Activated CD8-positive, alpha-beta T cell treated with anti-CD3 and anti-CD28 coated beads for 36 hours (primary cell): ENCODE data around the gene PTPRD. TPM values are rescaled to one million over a fixed set of nuclear protein-coding genes. Genes with fewer than 3 reads are reported as not detected.

Experiments
- ATAC-seq: fragments of 200-7000 bp; cut with Tn5 transposase; one replicate; pipeline ENCODE4 v1.10.0; 2021; ENCODE audit warnings: mild to moderate bottlenecking, moderate library complexity
- CTCF ChIA-PET: fragments of 350-600 bp; sonication (Branson Sonifier 250); formaldehyde crosslinking; loops from one replicate; lab custom pipeline; 2021; ENCODE audit warnings: antibody characterized with exemption; lab: Charles Lee
- POLR2A ChIA-PET: fragments of 350-600 bp; sonication (Branson Sonifier 250); formaldehyde crosslinking; loops from one replicate; lab custom pipeline; 2021; ENCODE audit warnings: antibody characterized with exemption; lab: Charles Lee
- DNase-seq: peaks from one replicate; pipeline ENCODE4 v3.0.0-alpha.2; 2020
- H3K27ac Mint-ChIP-seq: one replicate; pipeline ENCODE4 v1.8.0; 2021; ENCODE audit warnings: mild to moderate bottlenecking, mixed read lengths
- H3K27me3 Mint-ChIP-seq: one replicate; pipeline ENCODE4 v1.8.0; 2021; ENCODE audit warnings: mixed read lengths
- H3K36me3 Mint-ChIP-seq: one replicate; pipeline ENCODE4 v1.8.0; 2021; ENCODE audit warnings: low read depth, mixed read lengths
- H3K4me1 Mint-ChIP-seq: one replicate; pipeline ENCODE4 v1.8.0; 2021; ENCODE audit warnings: low read depth, mixed read lengths
- H3K4me3 Mint-ChIP-seq: one replicate; pipeline ENCODE4 v1.8.0; 2021; ENCODE audit warnings: mild to moderate bottlenecking, moderate library complexity, mixed read lengths
- H3K9me3 Mint-ChIP-seq: one replicate; pipeline ENCODE4 v1.8.0; 2021; ENCODE audit warnings: mixed read lengths
- CTCF ChIP-seq: fragments of 200-600 bp; IDR thresholded peaks from one replicate; pipeline ENCODE4 v1.8.0; 2022; ENCODE audit warnings: antibody characterized with exemption, mild to moderate bottlenecking
- intact Hi-C: fragments of 100-400 bp; cut with micrococcal nuclease; formaldehyde crosslinking; loops from one replicate; pipeline ENCODE4 v1.10.0; 2022
- total RNA-seq, 2 experiments: library from RNA; stranded (reverse); gene quantifications; one replicate each; pipeline ENCODE4 v1.2.3, GENCODE V29; 2021

PTPRD gene
- total RNA-seq, 2 experiments from 2014 or later = not detected

- POLR2A ChIA-PET = no interaction called here
- TF ChIP-seq CTCF = no peak
- CTCF ChIA-PET = interaction anchor here (1.7 kb wide), 1 partner anchor 18 kb away, joined by 8 read pairs; no protein-coding TSS in a partner anchor
- Mint-ChIP-seq H3K36me3 (no peaks in the 10 kb centered on the region), H3K27me3 (no peaks in the 10 kb centered on the region), H3K27ac (no peak overlapping the region), H3K9me3 (no peaks in the 10 kb centered on the region), H3K4me3 (no peak overlapping the region), H3K4me1 (no peaks in the 10 kb centered on the region)
- DNase-seq (no peak), ATAC-seq (no peak)
- intact Hi-C loops = no loop called here
Observed at GRCh38 chr9:9924376-9924775, 688.4 kb downstream of the PTPRD start.

GRCh38 chr9:9921805-9922204, 691.0 kb downstream of the PTPRD start:
- H3K4me3 Mint-ChIP-seq = no peak overlapping the region
- ChIA-PET POLR2A (no interaction called here), CTCF (no interaction called here)
- intact Hi-C loops = no loop called here
- no peak for ATAC-seq
- H3K27me3 Mint-ChIP-seq = no peaks in the 10 kb centered on the region
- no peaks in the 10 kb centered on the region for H3K9me3 Mint-ChIP-seq
- no peak for DNase-seq
- TF ChIP-seq CTCF = no peak
- no peak overlapping the region for H3K27ac Mint-ChIP-seq
- no peaks in the 10 kb centered on the region for H3K4me1 Mint-ChIP-seq
- H3K36me3 Mint-ChIP-seq = no peaks in the 10 kb centered on the region

- H3K4me3 Mint-ChIP-seq = no peak overlapping the region
- H3K27me3 Mint-ChIP-seq = no peaks in the 10 kb centered on the region
- peaks cover 3% of the 10 kb centered on the region for H3K9me3 Mint-ChIP-seq
- DNase-seq (no peak), ATAC-seq (no peak)
- intact Hi-C loops = no loop called here
- POLR2A ChIA-PET = no interaction called here
- H3K4me1 Mint-ChIP-seq = no peaks in the 10 kb centered on the region
- H3K36me3 Mint-ChIP-seq = no peaks in the 10 kb centered on the region
- TF ChIP-seq CTCF = no peak
- no peak overlapping the region for H3K27ac Mint-ChIP-seq
- CTCF ChIA-PET = interaction anchor here (2.3 kb wide), 1 partner anchor 22 kb away, joined by 5 read pairs; no protein-coding TSS in a partner anchor
Observed at GRCh38 chr9:9920425-9921060, 692.3 kb downstream of the PTPRD start.

GRCh38 chr9:9919174-9919775, 693.5 kb downstream of the PTPRD start:
- Mint-ChIP-seq H3K4me3 (no peak overlapping the region), H3K4me1 (no peaks in the 10 kb centered on the region), H3K27me3 (no peaks in the 10 kb centered on the region), H3K27ac (no peak overlapping the region), H3K9me3 (peaks cover 6% of the 10 kb centered on the region), H3K36me3 (no peaks in the 10 kb centered on the region)
- intact Hi-C loops = no loop called here
- DNase-seq (no peak), ATAC-seq (no peak)
- CTCF ChIA-PET = interaction anchor here (2.3 kb wide), 1 partner anchor 23 kb away, joined by 5 read pairs; no protein-coding TSS in a partner anchor
- POLR2A ChIA-PET = no interaction called here
- no peak for TF ChIP-seq CTCF

GRCh38 chr9:9917400-9917799, 695.4 kb downstream of the PTPRD start:
- Mint-ChIP-seq H3K9me3 (peaks cover 6% of the 10 kb centered on the region), H3K4me1 (no peaks in the 10 kb centered on the region), H3K27me3 (no peaks in the 10 kb centered on the region), H3K36me3 (no peaks in the 10 kb centered on the region), H3K27ac (no peak overlapping the region), H3K4me3 (no peak overlapping the region)
- intact Hi-C loops = no loop called here
- ChIA-PET CTCF (no interaction called here), POLR2A (no interaction called here)
- no peak for DNase-seq
- TF ChIP-seq CTCF = no peak
- ATAC-seq = no peak
